Thyroid gland (tissue), 4 donors: ENCODE data around the gene APOL2.

Experiments
- POLR2A ChIP-seq, 2 donors: fragments of 450-650 bp; IDR thresholded peaks; one replicate each; pipeline ENCODE4 v1.6.1; 2017; ENCODE audit warnings: antibody characterized with exemption in 2 of 2, mild to moderate bottlenecking in 2 of 2, moderate library complexity in 1 of 2
- TF ChIP-seq, protein P1 (sequence below), 6 experiments: fragments of 200-600 bp in 3 of 6; fragments of 450-650 bp in 3 of 6; sonication (generic) in 3 of 6; IDR thresholded peaks; one replicate each; pipeline ENCODE4 v1.5.1; 2016 to 2019; ENCODE audit warnings: antibody characterized with exemption in 6 of 6, mild to moderate bottlenecking in 2 of 6, inconsistent platforms in 1 of 6, moderate library complexity in 1 of 6

DNA sequence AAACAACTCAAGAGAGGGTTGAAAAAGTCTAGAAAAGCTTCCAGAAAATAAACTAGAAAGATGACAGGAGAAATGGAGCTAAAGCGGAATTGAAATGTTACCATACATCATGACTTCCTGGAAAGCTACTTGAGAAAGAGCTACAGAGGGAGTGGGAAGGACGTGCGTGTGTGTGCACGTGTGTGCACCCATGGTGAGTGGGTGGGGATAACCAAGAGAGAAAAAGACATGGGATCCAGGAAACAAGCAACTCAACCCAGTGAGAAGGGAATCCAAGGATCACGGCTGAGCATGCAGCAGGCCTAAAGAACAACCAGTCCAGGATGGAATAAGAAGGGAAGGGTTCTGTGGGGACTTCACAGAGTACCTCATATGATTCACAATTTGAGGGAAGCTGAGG, 35.2 kb upstream of the APOL2 start:
- TF ChIP-seq, protein P1, sequence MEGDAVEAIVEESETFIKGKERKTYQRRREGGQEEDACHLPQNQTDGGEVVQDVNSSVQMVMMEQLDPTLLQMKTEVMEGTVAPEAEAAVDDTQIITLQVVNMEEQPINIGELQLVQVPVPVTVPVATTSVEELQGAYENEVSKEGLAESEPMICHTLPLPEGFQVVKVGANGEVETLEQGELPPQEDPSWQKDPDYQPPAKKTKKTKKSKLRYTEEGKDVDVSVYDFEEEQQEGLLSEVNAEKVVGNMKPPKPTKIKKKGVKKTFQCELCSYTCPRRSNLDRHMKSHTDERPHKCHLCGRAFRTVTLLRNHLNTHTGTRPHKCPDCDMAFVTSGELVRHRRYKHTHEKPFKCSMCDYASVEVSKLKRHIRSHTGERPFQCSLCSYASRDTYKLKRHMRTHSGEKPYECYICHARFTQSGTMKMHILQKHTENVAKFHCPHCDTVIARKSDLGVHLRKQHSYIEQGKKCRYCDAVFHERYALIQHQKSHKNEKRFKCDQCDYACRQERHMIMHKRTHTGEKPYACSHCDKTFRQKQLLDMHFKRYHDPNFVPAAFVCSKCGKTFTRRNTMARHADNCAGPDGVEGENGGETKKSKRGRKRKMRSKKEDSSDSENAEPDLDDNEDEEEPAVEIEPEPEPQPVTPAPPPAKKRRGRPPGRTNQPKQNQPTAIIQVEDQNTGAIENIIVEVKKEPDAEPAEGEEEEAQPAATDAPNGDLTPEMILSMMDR (IDR thresholded peaks at IDR 0.05) = no peak
- no peak for TF ChIP-seq POLR2A (IDR thresholded peaks at IDR 0.05)
